Measurements from ENCODE around the gene ANGEL2. TPM values are rescaled to one million over a fixed set of nuclear protein-coding genes. Genes with fewer than 3 reads are reported as not detected.

Gene ANGEL2
- total RNA-seq, 2 donors from 2014 or later, result 55.8 to 60.4 TPM

DNA sequence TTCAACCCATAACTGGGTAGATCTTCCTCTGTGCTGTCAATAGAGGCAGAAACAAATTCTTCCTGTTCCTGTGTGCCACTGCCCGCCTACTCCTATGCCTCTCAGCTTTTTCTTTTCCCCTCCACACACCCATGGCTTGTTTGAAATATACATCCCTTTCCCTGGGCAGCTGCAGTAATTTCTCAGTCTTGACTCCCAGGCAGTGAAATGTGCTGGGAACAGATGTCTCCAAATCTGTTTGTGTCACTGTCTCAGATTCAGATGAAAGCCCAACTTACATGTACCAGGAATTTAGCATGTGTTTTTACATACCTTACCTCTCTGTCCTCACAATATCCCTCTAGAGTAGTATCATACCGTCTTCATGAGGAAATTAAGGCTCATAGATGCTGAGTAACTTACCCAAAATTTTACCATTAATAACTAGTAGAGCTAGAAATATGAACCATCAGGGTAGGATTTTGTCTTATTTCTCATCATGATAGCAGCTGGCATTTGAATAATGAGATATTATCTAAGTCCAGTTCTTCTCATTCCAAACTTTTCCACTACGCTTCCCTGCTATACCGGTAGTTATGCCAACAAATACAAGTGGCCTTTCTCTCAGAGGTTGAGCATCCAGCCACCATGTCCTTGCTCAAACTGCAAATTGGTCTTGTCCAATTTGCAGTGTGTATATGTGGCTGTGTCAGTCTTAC lies 70.1 kb downstream of the ANGEL2 start:
- Histone ChIP-seq H3K4me3 (ENCODE audit: low read length) (no peak overlapping the region), H3K9me3 (ENCODE audit: control insufficient read depth, low read length) (peaks cover 4% of the 10 kb centered on the region), H3K27ac (ENCODE audit: low read depth, low read length) (no peak overlapping the region), H3K27me3 (ENCODE audit: control insufficient read depth, insufficient read depth, low read length, poor library complexity, severe bottlenecking) (peaks cover 14% of the 10 kb centered on the region), H3K36me3 (ENCODE audit: control insufficient read depth, insufficient read depth, low read length) (no peaks in the 10 kb centered on the region), H3K9ac (ENCODE audit: extremely low read depth, low read length, poor library complexity, severe bottlenecking) (no peak overlapping the region), H3K4me1 (ENCODE audit: control insufficient read depth, insufficient read depth, low read length) (no peaks in the 10 kb centered on the region)
- peaks cover 23% of the 10 kb centered on the region for H3K27me3 Mint-ChIP-seq (ENCODE audit: insufficient read depth)
- no peak overlapping the region for H3K4me3 Mint-ChIP-seq
- TF ChIP-seq, protein P1, sequence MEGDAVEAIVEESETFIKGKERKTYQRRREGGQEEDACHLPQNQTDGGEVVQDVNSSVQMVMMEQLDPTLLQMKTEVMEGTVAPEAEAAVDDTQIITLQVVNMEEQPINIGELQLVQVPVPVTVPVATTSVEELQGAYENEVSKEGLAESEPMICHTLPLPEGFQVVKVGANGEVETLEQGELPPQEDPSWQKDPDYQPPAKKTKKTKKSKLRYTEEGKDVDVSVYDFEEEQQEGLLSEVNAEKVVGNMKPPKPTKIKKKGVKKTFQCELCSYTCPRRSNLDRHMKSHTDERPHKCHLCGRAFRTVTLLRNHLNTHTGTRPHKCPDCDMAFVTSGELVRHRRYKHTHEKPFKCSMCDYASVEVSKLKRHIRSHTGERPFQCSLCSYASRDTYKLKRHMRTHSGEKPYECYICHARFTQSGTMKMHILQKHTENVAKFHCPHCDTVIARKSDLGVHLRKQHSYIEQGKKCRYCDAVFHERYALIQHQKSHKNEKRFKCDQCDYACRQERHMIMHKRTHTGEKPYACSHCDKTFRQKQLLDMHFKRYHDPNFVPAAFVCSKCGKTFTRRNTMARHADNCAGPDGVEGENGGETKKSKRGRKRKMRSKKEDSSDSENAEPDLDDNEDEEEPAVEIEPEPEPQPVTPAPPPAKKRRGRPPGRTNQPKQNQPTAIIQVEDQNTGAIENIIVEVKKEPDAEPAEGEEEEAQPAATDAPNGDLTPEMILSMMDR (conservative IDR thresholded peaks at IDR 0.05), result no peak
- 80 to 98% methylated on average over 1 to 4 of the region's 4 CpGs for WGBS, 2 experiments (ENCODE audit: insufficient coverage in 1 of 2, insufficient read length in 1 of 2)
- peaks cover 12% of the 10 kb centered on the region for H3K9me3 Mint-ChIP-seq
- DNase-seq, result no peak
- H3K4me1 Mint-ChIP-seq, result peaks cover 10% of the 10 kb centered on the region
- H3K36me3 Mint-ChIP-seq (ENCODE audit: low read depth), result no peaks in the 10 kb centered on the region
- no peak overlapping the region for H3K27ac Mint-ChIP-seq

DNA sequence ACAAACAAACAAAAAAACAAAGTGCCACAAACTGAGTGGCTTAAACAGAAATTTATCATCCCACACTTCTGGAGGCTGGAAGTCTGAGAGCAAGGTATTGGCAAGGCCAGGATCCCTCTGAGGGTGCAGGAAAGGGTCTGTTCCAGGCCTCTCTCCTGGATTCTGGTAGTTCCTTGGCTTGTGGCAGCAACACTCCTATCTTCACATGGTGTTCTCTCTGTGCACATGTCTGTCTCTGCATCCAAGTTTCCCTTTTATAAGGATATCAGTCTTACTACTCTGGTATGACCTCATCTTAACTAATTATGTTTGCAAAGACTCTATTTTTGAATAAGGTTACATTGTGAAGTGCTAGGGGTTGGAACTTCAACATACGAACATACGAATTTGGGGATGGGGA lies 70.6 kb downstream of the ANGEL2 start:
- no peaks in the 10 kb centered on the region for H3K36me3 ChIP-seq (ENCODE audit: control insufficient read depth, insufficient read depth, low read length)
- Mint-ChIP-seq H3K27me3 (ENCODE audit: insufficient read depth) (peaks cover 21% of the 10 kb centered on the region), H3K36me3 (ENCODE audit: low read depth) (no peaks in the 10 kb centered on the region), H3K9me3 (peaks cover 17% of the 10 kb centered on the region), H3K4me3 (no peak overlapping the region), H3K27ac (no peak overlapping the region), H3K4me1 (peaks cover 9% of the 10 kb centered on the region)
- no peak overlapping the region for H3K4me3 ChIP-seq (ENCODE audit: low read length)
- H3K9me3 ChIP-seq (ENCODE audit: control insufficient read depth, low read length), result peaks cover 10% of the 10 kb centered on the region
- H3K4me1 ChIP-seq (ENCODE audit: control insufficient read depth, insufficient read depth, low read length), result no peaks in the 10 kb centered on the region
- H3K27ac ChIP-seq (ENCODE audit: low read depth, low read length), result no peak overlapping the region
- TF ChIP-seq, protein P1 (conservative IDR thresholded peaks at IDR 0.05), result no peak
- WGBS, 2 experiments (ENCODE audit: insufficient coverage in 1 of 2, insufficient read length in 1 of 2), result 93% methylated on average over 2 of the region's 2 CpGs
- DNase-seq, result no peak
- H3K27me3 ChIP-seq (ENCODE audit: control insufficient read depth, insufficient read depth, low read length, poor library complexity, severe bottlenecking), result peaks cover 13% of the 10 kb centered on the region
- H3K9ac ChIP-seq (ENCODE audit: extremely low read depth, low read length, poor library complexity, severe bottlenecking), result no peak overlapping the region

- H3K9me3 ChIP-seq (ENCODE audit: control insufficient read depth, low read length), result peaks cover 17% of the 10 kb centered on the region
- Mint-ChIP-seq H3K27me3 (ENCODE audit: insufficient read depth) (peaks cover 15% of the 10 kb centered on the region), H3K9me3 (peaks cover 22% of the 10 kb centered on the region), H3K27ac (no peak overlapping the region), H3K4me1 (peaks cover 7% of the 10 kb centered on the region), H3K36me3 (ENCODE audit: low read depth) (peaks cover 4% of the 10 kb centered on the region), H3K4me3 (no peak overlapping the region)
- WGBS, 2 experiments (ENCODE audit: insufficient coverage in 1 of 2, insufficient read length in 1 of 2), result 91 to 95% methylated on average over 5 to 6 of the region's 6 CpGs
- H3K36me3 ChIP-seq (ENCODE audit: control insufficient read depth, insufficient read depth, low read length), result no peaks in the 10 kb centered on the region
- no peak overlapping the region for H3K9ac ChIP-seq (ENCODE audit: extremely low read depth, low read length, poor library complexity, severe bottlenecking)
- peaks cover 6% of the 10 kb centered on the region for H3K27me3 ChIP-seq (ENCODE audit: control insufficient read depth, insufficient read depth, low read length, poor library complexity, severe bottlenecking)
- no peak overlapping the region for H3K27ac ChIP-seq (ENCODE audit: low read depth, low read length)
- no peak for DNase-seq
- TF ChIP-seq, protein P1 (conservative IDR thresholded peaks at IDR 0.05), result no peak
- no peaks in the 10 kb centered on the region for H3K4me1 ChIP-seq (ENCODE audit: control insufficient read depth, insufficient read depth, low read length)
- no peak overlapping the region for H3K4me3 ChIP-seq (ENCODE audit: low read length)
Measured at GRCh38 chr1:212944229-212944901, 71.3 kb downstream of the ANGEL2 start.

All from endodermal cell (in vitro differentiated cells).